ENCODE data around the gene HSDL2.
"Not testable (repeated sequence)": the region's sequence is repeated elsewhere in the genome, so short reads cannot be mapped to it uniquely, and the experiment has no call there.

Gene HSDL2

GRCh38 chr9:112366591-112366990 lies 13.3 kb upstream of the HSDL2 start:
- DNase-seq (ENCODE audit: low read depth), result no peak

DNA sequence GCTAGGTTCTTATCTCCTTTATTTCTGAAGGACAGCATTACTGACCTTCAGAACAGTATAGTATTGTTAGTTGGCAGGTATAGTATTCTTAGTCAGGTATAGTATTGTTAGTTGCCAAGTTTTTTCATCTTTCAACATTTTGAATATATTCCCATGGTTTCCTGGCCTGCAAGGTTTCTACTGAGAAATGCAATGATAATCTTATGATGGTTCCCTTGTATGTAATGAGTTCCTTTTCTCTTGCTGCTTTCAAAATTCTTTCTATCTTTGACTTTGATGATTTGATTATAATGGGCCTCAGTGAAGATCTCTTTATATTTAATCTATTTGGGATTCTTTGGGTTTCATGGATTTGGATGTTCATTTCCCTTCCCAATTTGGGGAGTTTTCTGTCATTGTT lies 12.4 kb upstream of the HSDL2 start:
- no peak for DNase-seq (ENCODE audit: low read depth)

- DNase-seq (ENCODE audit: low read depth), result no peak
These were observed 10.1 kb upstream of the HSDL2 start for GRCh38 chr9:112369817-112370216.

- DNase-seq (ENCODE audit: low read depth), result no peak
These were observed 8.8 kb upstream of the HSDL2 start for GRCh38 chr9:112371060-112371459.

DNA sequence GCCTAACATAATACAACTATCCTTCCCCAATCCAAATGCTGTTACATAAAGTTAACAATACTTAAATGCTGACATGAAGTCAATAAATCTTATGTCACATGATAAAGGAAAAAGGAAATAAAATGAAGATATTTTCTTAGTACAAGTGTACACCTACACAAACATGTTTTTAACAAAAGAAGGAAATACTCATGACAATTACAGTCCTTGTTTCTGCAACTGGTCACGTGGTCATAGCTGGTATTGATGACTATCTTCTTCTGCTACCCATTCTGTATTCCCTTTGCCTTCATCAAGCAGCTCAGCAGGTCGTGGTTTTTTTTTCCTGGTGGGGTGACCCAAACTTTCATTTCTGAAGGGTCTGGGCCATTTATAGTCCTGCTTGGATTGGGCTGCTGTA lies 6.2 kb upstream of the HSDL2 start:
- DNase-seq (ENCODE audit: low read depth), result not testable (repeated sequence)

DNA sequence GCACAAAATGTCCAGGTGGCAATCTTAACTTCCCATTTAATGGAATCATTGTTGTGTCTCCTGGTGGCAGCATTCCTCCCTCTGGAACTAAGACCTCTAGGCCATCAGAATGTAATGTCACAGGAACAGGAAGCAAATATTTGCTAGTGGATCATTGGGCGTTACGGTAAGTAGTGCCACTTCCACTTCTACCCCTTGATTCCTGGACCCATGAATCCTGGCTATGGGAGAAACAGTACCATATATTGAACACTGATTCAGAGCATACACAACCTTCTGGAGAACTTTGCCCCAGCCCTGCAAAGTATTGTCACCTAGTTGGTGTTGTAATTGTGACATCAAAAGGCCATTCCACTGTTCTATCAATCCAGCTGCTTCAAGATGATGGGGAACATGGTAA lies 5.7 kb upstream of the HSDL2 start:
- DNase-seq (ENCODE audit: low read depth), result not testable (repeated sequence)

DNA sequence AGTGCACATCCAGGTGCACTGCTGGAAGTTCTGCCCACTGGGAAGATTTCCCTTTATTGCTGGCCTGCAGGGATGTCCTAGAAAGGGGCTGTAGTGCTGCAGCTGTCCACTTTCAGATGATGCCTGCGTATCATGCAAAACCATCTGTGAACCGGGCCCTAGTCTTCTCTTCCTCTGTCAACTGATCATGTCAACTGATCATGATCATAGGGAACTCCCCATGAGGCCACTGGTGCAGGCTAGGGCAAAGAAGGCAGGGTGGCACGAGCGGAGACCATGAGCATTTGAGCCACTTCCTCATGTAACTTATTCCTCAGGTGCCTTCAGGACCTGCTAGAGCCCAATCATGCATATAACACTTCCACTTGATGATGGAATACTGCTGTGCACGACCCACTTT lies 4.5 kb upstream of the HSDL2 start:
- no peak for DNase-seq (ENCODE audit: low read depth)

DNA sequence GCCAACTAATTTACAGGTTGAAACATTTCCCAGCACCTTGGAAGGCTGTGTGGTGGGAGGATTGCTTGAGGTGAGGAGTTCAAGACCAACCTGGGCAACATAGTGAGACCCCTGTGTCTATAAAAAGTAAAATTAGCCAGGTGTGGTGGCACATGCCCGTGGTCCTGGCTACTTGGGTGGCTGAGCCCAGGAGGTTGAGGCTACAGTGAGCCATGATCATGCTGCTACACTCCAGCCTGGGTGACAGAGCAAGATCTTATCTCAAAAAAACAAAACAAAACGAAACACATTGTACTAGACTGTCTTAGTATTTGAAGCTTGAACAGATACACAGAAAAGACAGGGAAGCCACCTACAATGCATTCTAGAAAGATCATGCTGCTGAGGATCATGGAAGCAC lies 2.8 kb upstream of the HSDL2 start:
- DNase-seq (ENCODE audit: low read depth), result no peak

- DNase-seq (ENCODE audit: low read depth), result no peak
These were observed 2.1 kb upstream of the HSDL2 start for GRCh38 chr9:112377684-112378327.

- peak; percentile 8 for DNase-seq (ENCODE audit: low read depth)
These were observed 1.4 kb upstream of the HSDL2 start for GRCh38 chr9:112378328-112379176.

DNA sequence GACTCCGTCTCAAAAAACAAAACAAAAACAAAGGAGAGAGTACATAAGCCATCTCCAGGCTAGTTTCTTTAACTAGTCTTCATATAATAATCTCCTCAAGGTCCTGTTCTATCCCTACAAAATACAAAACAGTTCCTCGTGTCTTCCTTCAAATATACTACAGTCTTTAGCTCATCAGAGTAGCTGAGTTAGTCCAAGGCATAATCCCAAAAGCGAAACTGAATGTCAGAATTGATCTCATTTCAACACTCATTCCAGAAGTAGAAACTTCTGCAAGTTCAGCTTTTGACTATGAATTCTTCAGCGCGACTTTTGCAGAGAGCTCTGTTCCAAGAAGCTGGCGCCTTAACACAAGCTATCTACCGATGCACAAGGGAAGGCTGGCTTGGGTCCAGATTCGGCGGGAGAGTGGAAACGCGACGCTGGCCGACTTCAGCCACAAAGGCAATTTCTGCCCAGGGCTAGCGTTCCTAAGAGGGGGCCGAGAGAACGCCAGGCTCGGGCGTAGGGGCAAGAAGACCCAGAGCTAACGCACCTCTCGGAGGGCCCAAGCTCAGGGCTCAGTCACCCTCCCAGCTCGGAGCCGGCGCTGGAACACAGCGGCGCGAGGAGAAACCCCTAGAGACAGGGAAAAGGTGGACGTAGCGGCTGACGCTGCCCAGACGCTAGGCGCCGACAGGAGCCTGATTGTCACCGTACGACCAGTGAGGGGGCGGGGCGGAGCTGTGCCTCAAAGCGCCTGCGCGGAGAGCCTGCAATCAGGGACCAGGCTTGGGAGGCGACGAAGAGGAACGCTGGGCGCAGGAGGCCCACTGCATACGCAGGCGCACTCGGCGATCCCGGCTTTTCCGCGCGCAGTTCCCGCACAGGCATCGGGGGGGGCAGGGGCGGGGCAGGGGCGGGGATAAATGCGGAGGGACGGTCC lies 469 bp upstream of the HSDL2 start:
- peak; percentile 98 for DNase-seq (ENCODE audit: low read depth)

DNA sequence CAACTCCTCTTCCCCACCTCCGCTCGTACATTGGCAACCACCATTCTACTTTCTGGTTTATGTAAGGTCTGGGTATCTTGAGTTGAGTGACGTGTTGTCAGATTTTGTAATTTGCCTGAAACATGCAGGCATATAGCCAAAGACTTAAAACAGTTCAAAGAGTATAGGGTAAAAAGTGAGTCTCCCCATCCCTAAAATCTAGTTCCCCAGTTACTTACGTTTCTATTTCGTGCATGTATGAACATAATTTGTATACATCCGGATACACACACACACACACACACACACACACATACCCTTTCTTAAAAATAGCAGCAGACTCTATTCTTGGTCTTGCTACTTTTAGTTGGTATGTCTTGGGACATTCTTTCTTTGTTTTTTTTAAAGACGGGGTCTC lies 915 bp downstream of the HSDL2 start:
- peak; percentile 60 for DNase-seq (ENCODE audit: low read depth)

GRCh38 chr9:112382066-112382465 lies 2.2 kb downstream of the HSDL2 start:
- no peak for DNase-seq (ENCODE audit: low read depth)

- DNase-seq (ENCODE audit: low read depth), result no peak
These were observed 2.8 kb downstream of the HSDL2 start for GRCh38 chr9:112382501-112383364.

DNA sequence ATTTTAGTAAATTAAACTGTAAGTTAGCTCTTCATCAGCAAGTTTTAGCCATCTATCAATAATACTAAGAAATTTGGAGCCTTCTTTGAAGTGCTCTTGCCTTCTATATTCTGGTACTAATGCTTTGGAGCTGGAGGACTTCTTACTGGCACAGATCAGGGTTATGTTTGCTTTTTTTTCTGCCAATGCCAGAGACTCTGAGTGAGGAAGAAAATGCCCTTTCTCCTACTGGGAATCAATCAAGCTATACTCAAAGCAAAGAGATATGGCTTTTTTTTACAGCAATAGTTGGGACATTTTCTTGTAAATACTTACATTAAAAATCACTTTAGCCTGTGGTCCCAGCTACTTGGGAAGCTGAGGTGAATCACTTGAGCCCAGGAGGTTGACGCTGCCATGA lies 4.3 kb downstream of the HSDL2 start:
- DNase-seq (ENCODE audit: low read depth), result no peak

GRCh38 chr9:112384690-112385089 lies 4.8 kb downstream of the HSDL2 start:
- peak; percentile 17 for DNase-seq (ENCODE audit: low read depth)

- DNase-seq (ENCODE audit: low read depth), result no peak
These were observed 7.2 kb downstream of the HSDL2 start for GRCh38 chr9:112387115-112387514.

GRCh38 chr9:112389897-112390296 lies 10.0 kb downstream of the HSDL2 start:
- not testable (repeated sequence) for DNase-seq (ENCODE audit: low read depth)

DNA sequence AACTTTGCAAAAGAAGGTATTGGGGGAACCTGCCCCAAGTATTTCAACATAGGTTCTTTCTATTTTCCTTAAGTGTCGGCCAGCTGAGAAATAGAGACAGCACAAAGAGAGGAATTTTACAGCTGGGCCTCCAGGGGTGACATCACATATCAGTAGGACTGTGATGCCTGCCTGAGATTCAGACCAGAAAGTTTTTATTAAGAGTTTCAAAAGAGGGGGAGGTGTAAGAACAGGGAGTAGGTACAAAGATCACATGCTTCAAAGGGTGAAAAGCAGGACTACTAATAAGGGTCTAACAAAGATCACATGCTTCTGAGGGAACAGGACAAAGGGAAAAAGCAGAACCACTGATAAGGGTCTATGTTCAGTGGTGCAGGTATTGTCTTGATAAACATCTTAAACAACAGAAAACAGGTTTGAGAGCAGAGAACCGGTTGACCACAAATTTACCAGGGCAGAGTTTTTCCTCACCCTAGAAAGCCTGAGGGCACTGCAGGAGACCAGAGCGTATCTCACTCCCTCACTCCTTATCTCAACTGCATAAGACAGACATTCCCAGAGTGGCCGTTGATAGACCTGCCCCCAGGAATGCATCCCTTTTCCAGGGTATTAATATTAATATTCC lies 12.1 kb downstream of the HSDL2 start:
- not testable (repeated sequence) for DNase-seq (ENCODE audit: low read depth)

- DNase-seq (ENCODE audit: low read depth), result not testable (repeated sequence)
These were observed 13.2 kb downstream of the HSDL2 start for GRCh38 chr9:112393146-112393545.

- no peak for DNase-seq (ENCODE audit: low read depth)
These were observed 16.5 kb downstream of the HSDL2 start for GRCh38 chr9:112396416-112396815.
